H1 (cell line): ENCODE data around the gene UGT1A10. TPM values are rescaled to one million over a fixed set of nuclear protein-coding genes. Genes with fewer than 3 reads are reported as not detected.

Experiments used
- CTCF ChIA-PET: fragments of 300-600 bp; sonication (Branson Sonifier 250); formaldehyde crosslinking; loops from one replicate; lab custom pipeline; 2021; ENCODE audit not compliant: partially characterized antibody; lab: Charles Lee
- POLR2A ChIA-PET: fragments of 300-600 bp; sonication (Branson Sonifier 250); formaldehyde crosslinking; loops from one replicate; lab custom pipeline; 2021; ENCODE audit warnings: inconsistent platforms; ENCODE audit not compliant: partially characterized antibody; lab: Charles Lee
- DNase-seq, 2 experiments: peaks; one replicate each; pipeline versions ENCODE4 v3.0.0 to v3.0.0-alpha.2; 2010 to 2022; ENCODE audit warnings: low spot score in 2 of 2, low read depth in 1 of 2, mixed read lengths in 1 of 2
- FAIRE-seq: peaks from 2 replicates; lab custom pipeline; 2011; peaks lifted over from hg19 to GRCh38; lab: Jason Lieb, UNC
- H2AFZ ChIP-seq: 2 replicates; pipeline ENCODE4 v1.8.1; 2012; ENCODE audit warnings: low read length, inconsistent platforms
- H2AK5ac ChIP-seq: 2 replicates; pipeline ENCODE4 v1.6.1; 2013; ENCODE audit warnings: low read depth, low read length
- H2BK120ac ChIP-seq: replicated peaks from 2 replicates; pipeline ENCODE3; 2013; ENCODE audit warnings: low read depth, low read length, inconsistent platforms
- H2BK12ac ChIP-seq: 2 replicates; pipeline ENCODE4 v1.6.1; 2013; ENCODE audit warnings: low read depth, low read length
- H2BK15ac ChIP-seq: 2 replicates; pipeline ENCODE4 v1.6.1; 2013; ENCODE audit warnings: low read length
- H2BK20ac ChIP-seq: 2 replicates; pipeline ENCODE4 v1.6.1; 2013; ENCODE audit warnings: low read length
- H2BK5ac ChIP-seq: 2 replicates; pipeline ENCODE4 v1.6.1; 2013; ENCODE audit warnings: low read depth, low read length
- H3K14ac ChIP-seq: 2 replicates; pipeline ENCODE4 v1.6.1; 2013; ENCODE audit warnings: inconsistent platforms; ENCODE audit not compliant: insufficient read length
- H3K18ac ChIP-seq: 2 replicates; pipeline ENCODE4 v1.6.1; 2013; ENCODE audit warnings: low read length; ENCODE audit errors: extremely low read depth
- H3K23ac ChIP-seq: 2 replicates; pipeline ENCODE4 v1.6.1; 2013; ENCODE audit warnings: inconsistent platforms; ENCODE audit not compliant: insufficient read length
- H3K23me2 ChIP-seq: 2 replicates; pipeline ENCODE4 v1.6.1; 2013; ENCODE audit warnings: low read depth, low read length
- H3K27ac ChIP-seq: 2 replicates; pipeline ENCODE4 v1.6.1; 2011; ENCODE audit warnings: low read depth, low read length, inconsistent platforms
- H3K27me3 ChIP-seq, 4 experiments: replicated peaks in 1 of 4; 1 replicate in 1 of 4; 2 replicates in 3 of 4; pipeline versions ENCODE4 v1.6.1 to v1.8.1; 2011 to 2013; ENCODE audit warnings: low read length in 3 of 4, mild to moderate bottlenecking in 3 of 4, inconsistent platforms in 2 of 4, mixed read lengths in 2 of 4, moderate library complexity in 1 of 4; ENCODE audit not compliant: control insufficient read depth in 3 of 4, insufficient read depth in 3 of 4; ENCODE audit errors: extremely low read depth in 1 of 4
- H3K36me3 ChIP-seq, 4 experiments: 2 replicates each; pipeline versions ENCODE4 v1.6.1 to v1.8.1; 2011 to 2013; ENCODE audit warnings: mild to moderate bottlenecking in 4 of 4, low read length in 3 of 4, moderate library complexity in 2 of 4, control low read depth in 1 of 4, inconsistent platforms in 1 of 4; ENCODE audit not compliant: insufficient read depth in 4 of 4, control insufficient read depth in 2 of 4
- H3K4ac ChIP-seq: replicated peaks from 2 replicates; pipeline ENCODE3; 2013; ENCODE audit warnings: low read length, low read depth, mixed read lengths, inconsistent platforms; ENCODE audit not compliant: insufficient read length
- H3K4me1 ChIP-seq, 4 experiments: replicated peaks in 1 of 4; 1 replicate in 1 of 4; 2 replicates in 3 of 4; pipeline versions ENCODE4 v1.6.1 to v1.8.1; 2011 to 2013; ENCODE audit warnings: low read length in 3 of 4, inconsistent platforms in 2 of 4, mixed read lengths in 1 of 4; ENCODE audit not compliant: insufficient read depth in 4 of 4, control insufficient read depth in 3 of 4
- H3K4me2 ChIP-seq, 2 experiments: 2 replicates each; pipeline versions ENCODE4 v1.6.1 to v1.8.1; 2011 to 2013; ENCODE audit warnings: low read depth in 2 of 2, low read length in 2 of 2, control low read depth in 1 of 2, inconsistent platforms in 1 of 2, mild to moderate bottlenecking in 1 of 2; ENCODE audit not compliant: insufficient read depth in 1 of 2
- H3K4me3 ChIP-seq, 4 experiments: fragments of 200-600, 300-600 bp in 1 of 4; sonication (generic), shearing (Covaris generic), sonication (Bioruptor Twin) in 1 of 4; 2 replicates each; pipeline versions ENCODE4 v1.5.1 to v1.8.1; 2011 to 2016; ENCODE audit warnings: low read length in 4 of 4, low read depth in 3 of 4, control low read depth in 2 of 4, inconsistent platforms in 2 of 4, mild to moderate bottlenecking in 2 of 4, mixed read lengths in 1 of 4, moderate library complexity in 1 of 4; ENCODE audit not compliant: insufficient read depth in 2 of 4; ENCODE audit errors: extremely low read depth in 1 of 4
- H3K56ac ChIP-seq: replicated peaks from 2 replicates; pipeline ENCODE3; 2013; ENCODE audit warnings: low read depth, mild to moderate bottlenecking, mixed read lengths, low read length, inconsistent platforms; ENCODE audit not compliant: insufficient read length
- H3K79me1 ChIP-seq: 2 replicates; pipeline ENCODE4 v1.6.1; 2013; ENCODE audit warnings: low read depth, low read length, control low read depth
- H3K79me2 ChIP-seq, 2 experiments: 2 replicates each; pipeline versions ENCODE4 v1.6.1 to v1.8.1; 2012 to 2013; ENCODE audit warnings: low read length in 2 of 2, mild to moderate bottlenecking in 2 of 2, inconsistent platforms in 1 of 2; ENCODE audit not compliant: insufficient read depth in 2 of 2, control insufficient read depth in 1 of 2
- H3K9ac ChIP-seq, 4 experiments: replicated peaks in 1 of 4; 1 replicate in 1 of 4; 2 replicates in 3 of 4; pipeline versions ENCODE4 v1.6.1 to v1.8.1; 2011 to 2013; ENCODE audit warnings: low read depth in 3 of 4, low read length in 3 of 4, control low read depth in 2 of 4, mild to moderate bottlenecking in 2 of 4, moderate library complexity in 2 of 4, inconsistent platforms in 1 of 4; ENCODE audit errors: extremely low read depth in 1 of 4
- H3K9me3 ChIP-seq, 2 experiments: 2 replicates each; pipeline versions ENCODE4 v1.6.1 to v1.8.1; 2012 to 2013; ENCODE audit warnings: mild to moderate bottlenecking in 2 of 2, moderate library complexity in 2 of 2, control low read depth in 1 of 2, inconsistent platforms in 1 of 2, low read depth in 1 of 2, low read length in 1 of 2, mixed read lengths in 1 of 2; ENCODE audit not compliant: insufficient read depth in 2 of 2
- H4K20me1 ChIP-seq, 2 experiments: replicated peaks in 1 of 2; 2 replicates each; pipeline versions ENCODE3 to v1.8.1; 2011 to 2013; ENCODE audit warnings: inconsistent platforms in 2 of 2, low read length in 2 of 2, mild to moderate bottlenecking in 1 of 2; ENCODE audit not compliant: insufficient read depth in 2 of 2, control insufficient read depth in 1 of 2
- H4K5ac ChIP-seq: 2 replicates; pipeline ENCODE4 v1.6.1; 2013; ENCODE audit warnings: low read length, low read depth, mixed read lengths, inconsistent platforms; ENCODE audit not compliant: insufficient read length
- H4K8ac ChIP-seq: 2 replicates; pipeline ENCODE4 v1.8.0; 2013; ENCODE audit warnings: mild to moderate bottlenecking, moderate library complexity, low read length, inconsistent platforms; ENCODE audit not compliant: insufficient read depth; ENCODE audit errors: extremely low read depth
- H4K91ac ChIP-seq: replicated peaks from 2 replicates; pipeline ENCODE3; 2013; ENCODE audit warnings: low read length, mixed read lengths, inconsistent platforms; ENCODE audit not compliant: insufficient read length
- CBX5 ChIP-seq: fragments of 300-800, 300-1000 bp; sonication (generic); IDR thresholded peaks from 2 replicates; pipeline ENCODE4 v1.7.1; 2016; ENCODE audit warnings: antibody characterized with exemption, low read length, low read depth
- CBX8 ChIP-seq: fragments of 300-800, 300-1000 bp; sonication (generic); IDR thresholded peaks from 2 replicates; pipeline ENCODE4 v1.7.1; 2016; ENCODE audit warnings: low read depth, low read length, borderline replicate concordance
- CHD2 ChIP-seq: IDR thresholded peaks from 2 replicates; pipeline ENCODE4 v1.6.1; 2012; ENCODE audit warnings: low read length, improper control_type of control experiment
- HDAC2 ChIP-seq, 2 experiments: fragments of 300-600 bp in 1 of 2; sonication (generic) in 1 of 2; IDR thresholded peaks; 2 replicates each; pipeline ENCODE4 v1.6.1; 2011 to 2012; ENCODE audit warnings: low read depth in 2 of 2, low read length in 2 of 2, mild to moderate bottlenecking in 2 of 2, moderate library complexity in 2 of 2, borderline replicate concordance in 1 of 2, inconsistent platforms in 1 of 2
- JUN ChIP-seq: IDR thresholded peaks from 2 replicates; pipeline ENCODE4 v1.6.1; 2011; ENCODE audit warnings: low read depth, mild to moderate bottlenecking, improper control_type of control experiment, low read length
- NRF1 ChIP-seq: IDR thresholded peaks from 2 replicates; pipeline ENCODE4 v1.6.1; 2011; ENCODE audit warnings: mild to moderate bottlenecking, low read depth, low read length, improper control_type of control experiment
- POU5F1 ChIP-seq: IDR thresholded peaks from 2 replicates; pipeline ENCODE4 v1.6.1; 2011; ENCODE audit warnings: low read depth, mild to moderate bottlenecking, low read length, moderate library complexity
- RXRA ChIP-seq: IDR thresholded peaks from 2 replicates; pipeline ENCODE4 v1.6.1; 2011; ENCODE audit warnings: low read depth, mild to moderate bottlenecking, low read length, moderate library complexity; ENCODE audit not compliant: insufficient read depth
- SP1 ChIP-seq: IDR thresholded peaks from 2 replicates; pipeline ENCODE4 v1.6.1; 2011; ENCODE audit warnings: low read depth, low read length
- SP2 ChIP-seq: IDR thresholded peaks from 2 replicates; pipeline ENCODE4 v1.6.1; 2012; ENCODE audit warnings: mild to moderate bottlenecking, low read length, inconsistent platforms
- SUZ12 ChIP-seq: fragments of 200-600 bp; sonication (generic); IDR thresholded peaks from 2 replicates; pipeline ENCODE4 v1.6.1; 2012; ENCODE audit warnings: mild to moderate bottlenecking, inconsistent platforms, low read length, moderate library complexity, mixed read lengths
- TAF1 ChIP-seq: IDR thresholded peaks from 2 replicates; pipeline ENCODE4 v1.6.1; 2011; ENCODE audit warnings: mild to moderate bottlenecking, low read depth, low read length
- TBP ChIP-seq: IDR thresholded peaks from 2 replicates; pipeline ENCODE4 v1.6.1; 2011; ENCODE audit warnings: low read depth, low read length, improper control_type of control experiment
- polyA plus RNA-seq, 7 experiments: library from polyadenylated mRNA; depleted of rRNA in 3 of 7; stranded (reverse) in 5 of 7; unstranded in 2 of 7; fragments of >200 nt in 5 of 7; fragments of 200-250 nt in 2 of 7; gene quantifications; 1 replicate in 5 of 7; 2 replicates in 1 of 7; 4 replicates in 1 of 7; pipeline versions ENCODE4 v1.2.1 to v1.2.3, GENCODE V29; 2011 to 2013; ENCODE audit warnings: missing spikeins in 2 of 7, mixed read lengths in 2 of 7
- total RNA-seq: library from RNA; stranded (reverse); fragmentation: NEBNext Ultra II Directional; extraction: Animal tissue kit (Norgen Biotek cat#: 25700); gene quantifications from 2 replicates; pipeline ENCODE4 v1.2.1, GENCODE V29; 2021
- TF ChIP-seq, protein P1 (sequence below), 3 experiments: IDR thresholded peaks; 1 replicate in 2 of 3; 2 replicates in 1 of 3; pipeline versions ENCODE4 v1.5.1 to v1.6.1; 2011; ENCODE audit warnings: low read length in 3 of 3, mild to moderate bottlenecking in 3 of 3, inconsistent platforms in 2 of 3, low read depth in 1 of 3, moderate library complexity in 1 of 3; ENCODE audit not compliant: insufficient read depth in 1 of 3; ENCODE audit errors: control extremely low read depth in 1 of 3

Gene UGT1A10
- total and polyA plus RNA-seq, 2 of the 8 experiments (the other 6 are each of a cell fraction or from before 2014, with no cell fraction given), result not detected

DNA sequence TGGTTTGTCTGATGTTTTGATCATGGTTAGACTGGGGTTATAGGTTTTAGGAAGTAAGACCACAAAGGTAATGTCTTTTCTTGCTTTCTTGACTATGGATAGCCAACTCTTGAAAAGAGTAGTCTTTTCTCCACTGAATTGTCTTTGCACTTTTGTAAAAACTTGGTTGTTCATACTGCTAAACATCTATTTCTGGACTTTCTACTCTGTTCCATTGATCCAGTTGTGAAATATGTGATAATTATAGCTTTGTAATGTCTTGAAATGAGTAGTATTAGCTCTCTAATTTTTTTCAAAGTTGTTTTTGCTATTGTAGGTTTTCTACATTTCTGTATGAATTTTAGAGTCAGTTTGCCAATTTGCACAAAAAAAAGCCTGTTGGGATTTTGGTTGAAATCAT is 22.4 kb downstream of the UGT1A10 start:
- Histone ChIP-seq H3K18ac (no peak overlapping the region), H2AFZ (no peak overlapping the region), H3K56ac (no peak overlapping the region), H2BK120ac (no peak overlapping the region), H2BK12ac (no peak overlapping the region), H3K4ac (no peak overlapping the region), H2BK20ac (no peak overlapping the region), H3K14ac (no peak overlapping the region), H3K4me2 (no peak overlapping the region), H4K5ac (no peak overlapping the region), H3K23ac (no peak overlapping the region), H3K4me3 (no peak overlapping the region), H3K23me2 (no peaks in the 10 kb centered on the region; the same call in 1 of the 2 replicates), H2BK15ac (no peak overlapping the region), H3K9ac (no peak overlapping the region), H2BK5ac (no peak overlapping the region), H3K36me3 (no peaks in the 10 kb centered on the region), H4K91ac (no peak overlapping the region), H2AK5ac (no peak overlapping the region), H4K20me1 (no peaks in the 10 kb centered on the region), H4K8ac (no peak overlapping the region), H3K4me1 (no peaks in the 10 kb centered on the region), H3K79me2 (no peaks in the 10 kb centered on the region), H3K27ac (no peak overlapping the region), H3K27me3 (no peaks in the 10 kb centered on the region), H3K9me3 (no peaks in the 10 kb centered on the region), H3K79me1 (no peaks in the 10 kb centered on the region)
- ChIA-PET POLR2A (no interaction called here), CTCF (no interaction called here)
- FAIRE-seq (no peak), DNase-seq (no peak)
- TF ChIP-seq, protein P1, sequence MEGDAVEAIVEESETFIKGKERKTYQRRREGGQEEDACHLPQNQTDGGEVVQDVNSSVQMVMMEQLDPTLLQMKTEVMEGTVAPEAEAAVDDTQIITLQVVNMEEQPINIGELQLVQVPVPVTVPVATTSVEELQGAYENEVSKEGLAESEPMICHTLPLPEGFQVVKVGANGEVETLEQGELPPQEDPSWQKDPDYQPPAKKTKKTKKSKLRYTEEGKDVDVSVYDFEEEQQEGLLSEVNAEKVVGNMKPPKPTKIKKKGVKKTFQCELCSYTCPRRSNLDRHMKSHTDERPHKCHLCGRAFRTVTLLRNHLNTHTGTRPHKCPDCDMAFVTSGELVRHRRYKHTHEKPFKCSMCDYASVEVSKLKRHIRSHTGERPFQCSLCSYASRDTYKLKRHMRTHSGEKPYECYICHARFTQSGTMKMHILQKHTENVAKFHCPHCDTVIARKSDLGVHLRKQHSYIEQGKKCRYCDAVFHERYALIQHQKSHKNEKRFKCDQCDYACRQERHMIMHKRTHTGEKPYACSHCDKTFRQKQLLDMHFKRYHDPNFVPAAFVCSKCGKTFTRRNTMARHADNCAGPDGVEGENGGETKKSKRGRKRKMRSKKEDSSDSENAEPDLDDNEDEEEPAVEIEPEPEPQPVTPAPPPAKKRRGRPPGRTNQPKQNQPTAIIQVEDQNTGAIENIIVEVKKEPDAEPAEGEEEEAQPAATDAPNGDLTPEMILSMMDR (IDR thresholded peaks at IDR 0.05; ENCODE audit: control extremely low read depth in 1 of 3, insufficient read depth in 1 of 3, low read depth in 1 of 3, low read length in 3 of 3), result no peak
- TF ChIP-seq NRF1 (no peak), CHD2 (no peak), CBX5 (no peak), SUZ12 (no peak), CBX8 (no peak), HDAC2 (IDR thresholded peaks at IDR 0.05; ENCODE audit: borderline replicate concordance in 1 of 2, low read depth in 2 of 2, low read length in 2 of 2) (no peak), RXRA (no peak), POU5F1 (no peak), TAF1 (no peak), SP1 (no peak), SP2 (no peak), JUN (no peak), TBP (no peak)
